Measurements from ENCODE around the gene RBM4. TPM values are rescaled to one million over a fixed set of nuclear protein-coding genes. Genes with fewer than 3 reads are reported as not detected.
"Not testable (repeated sequence)": the region's sequence is repeated elsewhere in the genome, so short reads cannot be mapped to it uniquely, and the experiment has no call there.

The RBM4 gene
- 10 to 100 TPM; 43.3 to 59.2 TPM for total RNA-seq
- 10 to 100 TPM; 36.9 to 49.4 TPM for polyA plus RNA-seq

GRCh38 chr11:66638177-66639065, at the start of gene RBM4:
Gene RBM4, plus strand, starts transcription at chr11:66638703. Its CDS starts 1,009 bp downstream, at chr11:66639712.
- peak within 1 kb of the TSS; percentile 84 to 92 (median 88) for H3K4me3 ChIP-seq (ENCODE audit: low read depth in 1 of 3, low read length in 3 of 3)
- DNase-seq (ENCODE audit: low spot score): peak; percentile 97
- no peaks in the 10 kb centered on the region for H3K27me3 ChIP-seq (ENCODE audit: control insufficient read depth in 4 of 4, insufficient read depth in 4 of 4, low read length in 3 of 4)
- H3K27ac ChIP-seq (ENCODE audit: low read depth in 1 of 2, low read length in 2 of 2): peak within 1 kb of the TSS; percentile 81 to 90
- under 1% methylated on average over 63 of the region's 63 CpGs for whole genome bisulfite sequencing
- H3K36me3 ChIP-seq (ENCODE audit: control insufficient read depth in 4 of 4, insufficient read depth in 3 of 4, low read depth in 1 of 4, low read length in 3 of 4): peaks cover 3 to 28% (median 15%) of the 10 kb centered on the region in 4 donors
- TF ChIP-seq YY1 (IDR thresholded peaks at IDR 0.05) (peak; percentile 99), REST (IDR thresholded peaks at IDR 0.05) (peak; percentile 77), SP1 (IDR thresholded peaks at IDR 0.05) (peak; percentile 94), ATF3 (IDR thresholded peaks at IDR 0.05) (peak; percentile 54), MAX (IDR thresholded peaks at IDR 0.05) (peak; percentile 70), JUND (IDR thresholded peaks at IDR 0.05) (peak in 1 of 2 donors; percentile 52), RAD21 (IDR thresholded peaks at IDR 0.05) (peak in 1 of 2 donors; percentile 20), EGR1 (IDR thresholded peaks at IDR 0.05; ENCODE audit: low read depth in 2 of 2) (peak in 1 of 2 donors; percentile 48), NR2F2 (IDR thresholded peaks at IDR 0.05) (no peak), TAF1 (conservative IDR thresholded peaks at IDR 0.05) (no peak), GABPA (IDR thresholded peaks at IDR 0.05 in 1 of 2, conservative IDR thresholded peaks at IDR 0.05 in 1 of 2) (peak in 1 of 2 donors; percentile 34), ZBTB33 (IDR thresholded peaks at IDR 0.05) (peak; percentile 66), RXRA (IDR thresholded peaks at IDR 0.05) (peak; percentile 27 to 43), FOXA1 (IDR thresholded peaks at IDR 0.05) (no peak), HNF4G (IDR thresholded peaks at IDR 0.05) (no peak), HNF4A (conservative IDR thresholded peaks at IDR 0.05) (no peak)
- no peaks in the 10 kb centered on the region for H3K9me3 ChIP-seq (ENCODE audit: control insufficient read depth in 4 of 4, low read length in 3 of 4)
- H3K9ac ChIP-seq (ENCODE audit: low read depth in 1 of 2, low read length in 2 of 2): peak within 1 kb of the TSS; percentile 75 to 79
- peaks cover 5 to 57% (median 47%) of the 10 kb centered on the region in 4 donors for H3K4me1 ChIP-seq (ENCODE audit: control insufficient read depth in 4 of 4, insufficient read depth in 4 of 4, low read length in 3 of 4)

GRCh38 chr11:66589315-66589714, 49.2 kb upstream of the RBM4 start:
- not testable (repeated sequence) for DNase-seq (ENCODE audit: low spot score); H3K9me3 ChIP-seq (ENCODE audit: control insufficient read depth in 4 of 4, low read length in 3 of 4)
- 84% methylated on average over 2 of the region's 2 CpGs for WGBS

More at GRCh38 chr11:66589315-66589714, 49.2 kb upstream of the RBM4 start:
- H3K36me3 ChIP-seq (ENCODE audit: control insufficient read depth in 4 of 4, insufficient read depth in 3 of 4, low read depth in 1 of 4, low read length in 3 of 4); H3K4me3 ChIP-seq (ENCODE audit: low read depth in 1 of 3, low read length in 3 of 3); H3K27me3 ChIP-seq (ENCODE audit: control insufficient read depth in 4 of 4, insufficient read depth in 4 of 4, low read length in 3 of 4); H3K9ac ChIP-seq (ENCODE audit: low read depth in 1 of 2, low read length in 2 of 2); H3K27ac ChIP-seq (ENCODE audit: low read depth in 1 of 2, low read length in 2 of 2): not testable (repeated sequence)
- H3K4me1 ChIP-seq (ENCODE audit: control insufficient read depth in 4 of 4, insufficient read depth in 4 of 4, low read length in 3 of 4): peaks cover 10 to 31% (median 20%) of the 10 kb centered on the region in 4 donors

Measured in liver (tissue), 9 donors.